Measurements from ENCODE around the gene SMIM17. TPM values are rescaled to one million over a fixed set of nuclear protein-coding genes. Genes with fewer than 3 reads are reported as not detected.

SMIM17 gene
- total and polyA plus RNA-seq, 2 of the 13 experiments (the other 11 are each of a cell fraction or from before 2014, with no cell fraction given), result 0.21 to 0.53 TPM

DNA sequence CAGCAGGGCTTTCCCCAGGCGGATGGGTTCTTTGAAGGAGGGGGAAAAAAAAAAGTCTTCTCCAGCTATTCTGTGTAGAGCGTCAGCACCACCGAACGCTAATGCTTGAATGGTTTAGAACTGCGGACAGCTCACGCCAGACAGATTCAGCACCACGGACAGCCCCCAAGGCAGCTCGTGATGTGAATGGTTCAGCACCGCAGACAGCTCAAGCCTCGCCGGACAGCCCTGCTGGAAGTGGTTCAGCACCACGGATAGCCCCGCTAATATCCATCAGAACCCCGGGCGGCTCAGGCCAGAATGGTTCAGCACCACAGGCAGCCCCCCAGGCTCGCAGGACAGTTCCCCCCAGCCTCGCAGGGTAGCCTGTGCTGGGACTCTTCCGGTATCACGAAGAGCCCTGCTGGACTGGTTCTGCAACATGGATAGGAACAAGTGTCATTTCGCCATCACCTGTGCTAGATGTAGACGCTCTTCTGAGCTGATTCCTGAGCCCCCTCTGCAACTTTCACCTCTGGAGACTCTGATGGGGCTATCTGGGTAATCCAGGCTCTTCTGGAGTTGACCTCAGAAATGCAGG, 4.9 kb upstream of the SMIM17 start (continued):
- TF ChIP-seq NR2F1 (CRISPR knock-in tag; IDR thresholded peaks at IDR 0.05) (peak in 1 of 2 experiments; percentile 81; a peak in 1 of 4 replicates), TRIM24 (CRISPR knock-in tag; IDR thresholded peaks at IDR 0.05) (no peak), RELA (CRISPR knock-in tag; IDR thresholded peaks at IDR 0.05) (peak; percentile 98), DNMT3B (CRISPR knock-in tag; conservative IDR thresholded peaks at IDR 0.05) (peak; percentile 100; the same call in 1 of the 2 replicates), POLR2AphosphoS2 (IDR thresholded peaks at IDR 0.05; ENCODE audit: low read depth, low read length) (no peak), ZNF282 (IDR thresholded peaks at IDR 0.05; ENCODE audit: partially characterized antibody) (no peak), ZNF605 (CRISPR knock-in tag; IDR thresholded peaks at IDR 0.05) (peak; percentile 99), ELF1 (CRISPR knock-in tag; IDR thresholded peaks at IDR 0.05) (peak; percentile 71), TGIF2 (CRISPR knock-in tag; IDR thresholded peaks at IDR 0.05) (peak; percentile 99), TBX3 (IDR thresholded peaks at IDR 0.05; ENCODE audit: borderline replicate concordance) (no peak), CBX1 (IDR thresholded peaks at IDR 0.05; ENCODE audit: low read depth) (peak; percentile 71), NFE2L2 (IDR thresholded peaks at IDR 0.05; ENCODE audit: low read length) (no peak), MIER2 (CRISPR knock-in tag; IDR thresholded peaks at IDR 0.05) (peak; percentile 100), SIX4 (CRISPR knock-in tag; IDR thresholded peaks at IDR 0.05) (peak; percentile 96), MEF2D (CRISPR knock-in tag; IDR thresholded peaks at IDR 0.05) (peak; percentile 99), ZNF75D (CRISPR knock-in tag; IDR thresholded peaks at IDR 0.05; ENCODE audit: borderline replicate concordance) (peak; percentile 99), HMG20A (CRISPR knock-in tag; IDR thresholded peaks at IDR 0.05; ENCODE audit: borderline replicate concordance) (peak; percentile 76; the same call in 1 of the 2 replicates), SIN3A (IDR thresholded peaks at IDR 0.05; ENCODE audit: borderline replicate concordance, low read depth, low read length) (peak; percentile 99), EEA1 (CRISPR knock-in tag; IDR thresholded peaks at IDR 0.05; ENCODE audit: borderline replicate concordance) (peak; percentile 100), ZNF337 (CRISPR knock-in tag; IDR thresholded peaks at IDR 0.05; ENCODE audit: borderline replicate concordance, low read depth) (peak; percentile 99; the same call in 1 of the 2 replicates), ZFP90 (CRISPR knock-in tag; IDR thresholded peaks at IDR 0.05; ENCODE audit: borderline replicate concordance) (peak; percentile 100)
- TF ChIP-seq, protein P1, sequence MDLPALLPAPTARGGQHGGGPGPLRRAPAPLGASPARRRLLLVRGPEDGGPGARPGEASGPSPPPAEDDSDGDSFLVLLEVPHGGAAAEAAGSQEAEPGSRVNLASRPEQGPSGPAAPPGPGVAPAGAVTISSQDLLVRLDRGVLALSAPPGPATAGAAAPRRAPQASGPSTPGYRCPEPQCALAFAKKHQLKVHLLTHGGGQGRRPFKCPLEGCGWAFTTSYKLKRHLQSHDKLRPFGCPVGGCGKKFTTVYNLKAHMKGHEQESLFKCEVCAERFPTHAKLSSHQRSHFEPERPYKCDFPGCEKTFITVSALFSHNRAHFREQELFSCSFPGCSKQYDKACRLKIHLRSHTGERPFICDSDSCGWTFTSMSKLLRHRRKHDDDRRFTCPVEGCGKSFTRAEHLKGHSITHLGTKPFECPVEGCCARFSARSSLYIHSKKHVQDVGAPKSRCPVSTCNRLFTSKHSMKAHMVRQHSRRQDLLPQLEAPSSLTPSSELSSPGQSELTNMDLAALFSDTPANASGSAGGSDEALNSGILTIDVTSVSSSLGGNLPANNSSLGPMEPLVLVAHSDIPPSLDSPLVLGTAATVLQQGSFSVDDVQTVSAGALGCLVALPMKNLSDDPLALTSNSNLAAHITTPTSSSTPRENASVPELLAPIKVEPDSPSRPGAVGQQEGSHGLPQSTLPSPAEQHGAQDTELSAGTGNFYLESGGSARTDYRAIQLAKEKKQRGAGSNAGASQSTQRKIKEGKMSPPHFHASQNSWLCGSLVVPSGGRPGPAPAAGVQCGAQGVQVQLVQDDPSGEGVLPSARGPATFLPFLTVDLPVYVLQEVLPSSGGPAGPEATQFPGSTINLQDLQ (CRISPR knock-in tag; IDR thresholded peaks at IDR 0.05), result peak; percentile 99
- TF ChIP-seq, protein P2, sequence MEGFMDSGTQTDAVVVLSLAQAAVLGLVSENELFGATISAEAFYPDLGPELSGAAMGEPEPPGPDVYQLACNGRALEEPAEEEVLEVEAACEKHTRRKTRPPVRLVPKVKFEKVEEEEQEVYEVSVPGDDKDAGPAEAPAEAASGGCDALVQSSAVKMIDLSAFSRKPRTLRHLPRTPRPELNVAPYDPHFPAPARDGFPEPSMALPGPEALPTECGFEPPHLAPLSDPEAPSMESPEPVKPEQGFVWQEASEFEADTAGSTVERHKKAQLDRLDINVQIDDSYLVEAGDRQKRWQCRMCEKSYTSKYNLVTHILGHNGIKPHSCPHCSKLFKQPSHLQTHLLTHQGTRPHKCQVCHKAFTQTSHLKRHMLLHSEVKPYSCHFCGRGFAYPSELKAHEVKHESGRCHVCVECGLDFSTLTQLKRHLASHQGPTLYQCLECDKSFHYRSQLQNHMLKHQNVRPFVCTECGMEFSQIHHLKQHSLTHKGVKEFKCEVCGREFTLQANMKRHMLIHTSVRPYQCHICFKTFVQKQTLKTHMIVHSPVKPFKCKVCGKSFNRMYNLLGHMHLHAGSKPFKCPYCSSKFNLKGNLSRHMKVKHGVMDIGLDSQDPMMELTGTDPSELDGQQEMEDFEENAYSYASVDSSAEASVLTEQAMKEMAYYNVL (CRISPR knock-in tag; IDR thresholded peaks at IDR 0.05; ENCODE audit: borderline replicate concordance), result peak; percentile 96
- TF ChIP-seq, protein P3, sequence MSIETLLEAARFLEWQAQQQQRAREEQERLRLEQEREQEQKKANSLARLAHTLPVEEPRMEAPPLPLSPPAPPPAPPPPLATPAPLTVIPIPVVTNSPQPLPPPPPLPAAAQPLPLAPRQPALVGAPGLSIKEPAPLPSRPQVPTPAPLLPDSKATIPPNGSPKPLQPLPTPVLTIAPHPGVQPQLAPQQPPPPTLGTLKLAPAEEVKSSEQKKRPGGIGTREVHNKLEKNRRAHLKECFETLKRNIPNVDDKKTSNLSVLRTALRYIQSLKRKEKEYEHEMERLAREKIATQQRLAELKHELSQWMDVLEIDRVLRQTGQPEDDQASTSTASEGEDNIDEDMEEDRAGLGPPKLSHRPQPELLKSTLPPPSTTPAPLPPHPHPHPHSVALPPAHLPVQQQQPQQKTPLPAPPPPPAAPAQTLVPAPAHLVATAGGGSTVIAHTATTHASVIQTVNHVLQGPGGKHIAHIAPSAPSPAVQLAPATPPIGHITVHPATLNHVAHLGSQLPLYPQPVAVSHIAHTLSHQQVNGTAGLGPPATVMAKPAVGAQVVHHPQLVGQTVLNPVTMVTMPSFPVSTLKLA (IDR thresholded peaks at IDR 0.05), result no peak
- TF ChIP-seq, protein P4, sequence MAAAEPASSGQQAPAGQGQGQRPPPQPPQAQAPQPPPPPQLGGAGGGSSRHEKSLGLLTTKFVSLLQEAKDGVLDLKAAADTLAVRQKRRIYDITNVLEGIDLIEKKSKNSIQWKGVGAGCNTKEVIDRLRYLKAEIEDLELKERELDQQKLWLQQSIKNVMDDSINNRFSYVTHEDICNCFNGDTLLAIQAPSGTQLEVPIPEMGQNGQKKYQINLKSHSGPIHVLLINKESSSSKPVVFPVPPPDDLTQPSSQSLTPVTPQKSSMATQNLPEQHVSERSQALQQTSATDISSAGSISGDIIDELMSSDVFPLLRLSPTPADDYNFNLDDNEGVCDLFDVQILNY (CRISPR knock-in tag; conservative IDR thresholded peaks at IDR 0.05), result peak; percentile 97

All from HepG2 (cell line).